Heart left ventricle (tissue), 16 donors: ENCODE measurements around the gene CACNA1E. TPM values are rescaled to one million over a fixed set of nuclear protein-coding genes. Genes with fewer than 3 reads are reported as not detected.

Experiments
- ATAC-seq, 4 donors: fragments of 200-7000 bp; cut with Tn5 transposase; one replicate each; pipeline ENCODE4 v1.9.1; 2020 to 2022; ENCODE audit warnings: moderate library complexity in 4 of 4, mild to moderate bottlenecking in 3 of 4, moderate number of reproducible peaks in 1 of 4
- DNase-seq, 5 donors: peaks; one replicate each; pipeline ENCODE4 v3.0.0-alpha.2; 2020
- H3K27ac ChIP-seq, 12 donors: fragments of 200-600 bp; sonication (generic) in 4 of 12; one replicate each; pipeline versions ENCODE4 v1.5.0 to v1.8.0; 2016 to 2022; ENCODE audit warnings: mild to moderate bottlenecking in 2 of 12
- H3K27me3 ChIP-seq, 9 donors: fragments of 200-600 bp; sonication (generic) in 2 of 9; one replicate each; pipeline versions ENCODE4 v1.5.1 to v1.8.0; 2016 to 2022; ENCODE audit warnings: mild to moderate bottlenecking in 3 of 9
- H3K36me3 ChIP-seq, 9 donors: fragments of 200-600 bp; sonication (generic) in 2 of 9; one replicate each; pipeline versions ENCODE4 v1.5.0 to v1.8.0; 2018 to 2022; ENCODE audit warnings: mild to moderate bottlenecking in 2 of 9
- H3K4me1 ChIP-seq, 12 donors: fragments of 200-600 bp; sonication (generic) in 4 of 12; one replicate each; pipeline versions ENCODE4 v1.5.0 to v1.8.0; 2016 to 2022; ENCODE audit warnings: mild to moderate bottlenecking in 3 of 12
- H3K4me3 ChIP-seq, 12 donors: fragments of 200-600 bp; sonication (generic) in 4 of 12; one replicate each; pipeline versions ENCODE4 v1.5.0 to v1.8.0; 2017 to 2022; ENCODE audit warnings: mild to moderate bottlenecking in 9 of 12, moderate library complexity in 4 of 12
- H3K9me3 ChIP-seq, 12 donors: fragments of 200-600 bp; sonication (generic) in 4 of 12; one replicate each; pipeline versions ENCODE4 v1.5.0 to v1.8.0; 2016 to 2022; ENCODE audit warnings: mild to moderate bottlenecking in 1 of 12
- POLR2A ChIP-seq, 2 donors: fragments of 450-650 bp; IDR thresholded peaks; one replicate each; pipeline ENCODE4 v1.6.1; 2017; ENCODE audit warnings: antibody characterized with exemption in 2 of 2, mild to moderate bottlenecking in 2 of 2, moderate library complexity in 2 of 2
- WGBS, 4 donors: extraction: QIAGEN DNeasy Blood & Tissue Kit in 2 of 4; methylation state at CpG; one replicate each; pipeline versions ENCODE4 v1.1.5 to v1.1.7; 2013 to 2018; 5-methylcytosine and 5-hydroxymethylcytosine counted together
- intact Hi-C, 10 donors: fragments of 100-400 bp; cut with DNase I; formaldehyde crosslinking; loops; one replicate each; pipeline versions ENCODE4 v1.11.1 to v1.14.2; 2022
- polyA plus RNA-seq, 2 donors: library from polyadenylated mRNA; stranded (reverse); fragments of 200-250 nt; gene quantifications; one replicate each; pipeline ENCODE4 v1.2.3, GENCODE V29; 2013
- total RNA-seq, 9 donors: library from RNA; depleted of rRNA in 2 of 9; stranded (reverse); fragments of >200 nt in 2 of 9; fragmentation: NEBNext Ultra II Directional in 3 of 9; extraction: Animal tissue kit (Norgen Biotek cat#: 25700) in 3 of 9; gene quantifications; one replicate each; pipeline versions ENCODE4 v1.1.0 to v1.2.4, GENCODE V29; 2016 to 2023
- TF ChIP-seq, protein P1 (sequence below), 12 donors: fragments of 200-600 bp; sonication (generic) in 4 of 12; IDR thresholded peaks; one replicate each; pipeline versions ENCODE4 v1.5.0 to v1.8.0; 2018 to 2022; ENCODE audit warnings: antibody characterized with exemption in 12 of 12, mild to moderate bottlenecking in 5 of 12
- donor health status: ischemic (EF 13 %, LVEDD 7.1; RV severe dilation, severe dysfunction).
- donor health status: healthy with polysubstance abuse.
- donor health status: DM: no; HTN: yes; CAD: no.
- donor health status: DM: no; HTN: no; CAD: no.
- donor health status: ischemic (EF 25% LVEDD 6.9; RV normal size, moderate dysfunction).
- donor health status: ischemic (EF 25% LVEDD 5.7; RV mildly dilated, moderate dysfunction).
- donor health status: healthy.
- donor health status: DM: yes; HTN: yes; CAD: no.
- donor health status: ischemic (EF 35%, LVEDD 5.7; RV mildly dilated, moderate dysfunction).
- donor health status: nonischemic (EF 11% LVEDD 7.7; RV severe dilation, severe dysfunction).
- donor health status: DM: yes; HTN: yes; CAD: no.
- donor health status: PGD.
- donor health status: ischemic (EF 29% LVEDD 5.4; RV normal size, mild dysfunction).
- donor health status: nonischemic (EF 23%, LVEDD 6.1; RV moderate dilation, normal function).

The CACNA1E gene
- total and polyA plus RNA-seq, 11 donors, result 0.02 to 1.9 (median 0.10) TPM

DNA sequence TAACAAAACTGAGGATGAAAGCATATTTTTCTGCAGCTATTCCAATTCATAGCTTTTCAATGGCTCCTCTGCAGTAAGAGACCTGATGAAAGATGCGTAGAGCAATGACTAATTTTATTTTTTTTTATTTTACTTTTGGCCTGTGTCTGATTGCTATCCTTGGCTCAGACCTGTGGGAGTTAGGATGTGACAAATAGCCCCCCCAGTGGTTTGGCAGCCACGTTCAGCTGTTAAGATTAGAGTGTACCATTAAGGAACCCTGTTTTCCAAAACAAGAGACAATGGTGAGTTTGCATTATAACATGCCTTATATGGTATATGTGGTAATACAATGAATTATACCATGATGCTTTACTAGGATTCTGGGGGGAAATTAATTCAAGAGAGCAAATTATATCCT is 264.7 kb downstream of the CACNA1E start:
- no peaks in the 10 kb centered on the region for H3K4me1 ChIP-seq
- peaks cover 0 to 7% (median 0%) of the 10 kb centered on the region in 9 donors for H3K27me3 ChIP-seq
- H3K4me3 ChIP-seq, result no peak overlapping the region
- WGBS, 4 donors, result 52 to 61% (median 54%) methylated on average over 2 of the region's 2 CpGs
- no peak for TF ChIP-seq POLR2A (IDR thresholded peaks at IDR 0.05)
- TF ChIP-seq, protein P1, sequence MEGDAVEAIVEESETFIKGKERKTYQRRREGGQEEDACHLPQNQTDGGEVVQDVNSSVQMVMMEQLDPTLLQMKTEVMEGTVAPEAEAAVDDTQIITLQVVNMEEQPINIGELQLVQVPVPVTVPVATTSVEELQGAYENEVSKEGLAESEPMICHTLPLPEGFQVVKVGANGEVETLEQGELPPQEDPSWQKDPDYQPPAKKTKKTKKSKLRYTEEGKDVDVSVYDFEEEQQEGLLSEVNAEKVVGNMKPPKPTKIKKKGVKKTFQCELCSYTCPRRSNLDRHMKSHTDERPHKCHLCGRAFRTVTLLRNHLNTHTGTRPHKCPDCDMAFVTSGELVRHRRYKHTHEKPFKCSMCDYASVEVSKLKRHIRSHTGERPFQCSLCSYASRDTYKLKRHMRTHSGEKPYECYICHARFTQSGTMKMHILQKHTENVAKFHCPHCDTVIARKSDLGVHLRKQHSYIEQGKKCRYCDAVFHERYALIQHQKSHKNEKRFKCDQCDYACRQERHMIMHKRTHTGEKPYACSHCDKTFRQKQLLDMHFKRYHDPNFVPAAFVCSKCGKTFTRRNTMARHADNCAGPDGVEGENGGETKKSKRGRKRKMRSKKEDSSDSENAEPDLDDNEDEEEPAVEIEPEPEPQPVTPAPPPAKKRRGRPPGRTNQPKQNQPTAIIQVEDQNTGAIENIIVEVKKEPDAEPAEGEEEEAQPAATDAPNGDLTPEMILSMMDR (IDR thresholded peaks at IDR 0.05), result no peak
- intact Hi-C loops, result loop anchor here in 1 of 10 donors (10.0 kb wide), 1 partner anchor 307 kb away; no protein-coding TSS in a partner anchor
- no peak for ATAC-seq
- no peak overlapping the region for H3K27ac ChIP-seq
- H3K36me3 ChIP-seq, result no peaks in the 10 kb centered on the region
- no peak for DNase-seq
- no peaks in the 10 kb centered on the region for H3K9me3 ChIP-seq

DNA sequence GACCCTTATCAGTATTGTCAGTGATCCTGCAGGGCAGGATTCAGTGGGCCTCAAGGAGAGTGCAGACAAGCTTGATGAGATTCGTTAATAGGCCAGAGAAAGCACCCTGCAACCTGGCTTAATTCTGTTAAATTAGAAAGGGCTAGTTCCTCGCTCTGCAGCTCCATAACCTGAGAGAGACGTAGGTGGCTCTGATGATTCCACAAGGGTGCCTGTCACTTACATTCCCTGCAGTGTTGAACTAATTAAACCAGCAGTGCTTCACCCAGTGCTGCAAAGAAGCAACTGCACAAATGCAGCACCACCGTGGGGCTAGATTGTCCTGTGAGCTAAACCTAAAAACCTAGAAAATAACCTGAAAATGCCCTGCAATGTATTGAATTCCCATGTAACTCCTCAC is 270.8 kb downstream of the CACNA1E start:
- H3K4me1 ChIP-seq, result no peaks in the 10 kb centered on the region
- 56 to 87% (median 64%) methylated on average over 4 of the region's 4 CpGs for WGBS, 4 donors
- no peaks in the 10 kb centered on the region for H3K36me3 ChIP-seq
- TF ChIP-seq, protein P1 (IDR thresholded peaks at IDR 0.05), result no peak
- no peak for TF ChIP-seq POLR2A (IDR thresholded peaks at IDR 0.05)
- H3K9me3 ChIP-seq, result no peaks in the 10 kb centered on the region
- H3K4me3 ChIP-seq, result no peak overlapping the region
- no peak for DNase-seq
- no peaks in the 10 kb centered on the region for H3K27me3 ChIP-seq
- H3K27ac ChIP-seq, result no peak overlapping the region
- intact Hi-C loops, result no loop called here
- no peak for ATAC-seq

DNA sequence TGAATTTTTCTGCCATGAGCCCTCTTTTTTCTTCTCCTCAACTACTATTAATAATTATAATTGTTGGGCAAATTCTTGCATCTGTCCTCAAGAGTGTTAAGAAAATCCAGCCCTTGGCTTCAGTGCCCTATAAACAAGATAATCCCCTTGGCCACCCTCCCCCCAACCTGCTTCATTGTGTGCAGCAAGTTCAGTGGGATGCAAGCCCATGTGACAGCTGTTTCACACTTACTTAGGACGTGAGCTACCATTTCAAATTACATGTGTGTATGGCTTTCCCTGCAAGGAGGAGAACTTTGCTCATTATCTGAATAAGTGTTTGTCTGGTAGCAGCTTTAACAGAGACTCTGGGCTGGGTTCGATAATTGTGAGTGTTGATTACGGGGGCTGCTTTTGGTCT is 276.2 kb downstream of the CACNA1E start:
- ATAC-seq, result no peak
- Histone ChIP-seq H3K27ac (no peak overlapping the region), H3K4me1 (no peaks in the 10 kb centered on the region), H3K27me3 (peaks cover 0 to 8% (median 0%) of the 10 kb centered on the region in 9 donors), H3K9me3 (no peaks in the 10 kb centered on the region), H3K4me3 (no peak overlapping the region), H3K36me3 (no peaks in the 10 kb centered on the region)
- 33 to 70% (median 55%) methylated on average over 3 of the region's 3 CpGs for WGBS, 4 donors
- no peak for TF ChIP-seq POLR2A (IDR thresholded peaks at IDR 0.05)
- TF ChIP-seq, protein P1 (IDR thresholded peaks at IDR 0.05), result no peak
- no peak for DNase-seq
- intact Hi-C loops, result no loop called here

DNA sequence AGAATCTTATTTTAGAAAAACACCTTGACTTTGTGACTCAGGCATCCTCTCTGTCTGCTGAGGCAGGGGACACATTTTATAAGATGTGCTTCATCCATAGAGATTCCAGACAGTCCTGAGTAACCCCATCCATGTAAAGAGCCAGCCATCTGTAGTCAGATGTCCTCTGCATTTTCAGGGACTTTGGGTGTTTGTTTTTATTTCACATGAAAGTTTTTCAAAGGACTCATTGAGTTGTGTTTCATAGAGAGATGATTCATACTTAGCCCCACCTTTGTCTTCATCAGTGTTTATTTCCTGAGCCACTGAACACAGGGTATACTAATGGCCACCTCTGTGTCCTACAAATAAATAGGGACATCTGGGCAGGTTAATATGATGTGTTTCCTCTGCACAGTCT is 280.4 kb downstream of the CACNA1E start:
- Histone ChIP-seq H3K27ac (no peak overlapping the region), H3K4me3 (no peak overlapping the region), H3K4me1 (no peaks in the 10 kb centered on the region), H3K36me3 (no peaks in the 10 kb centered on the region), H3K27me3 (peaks cover 0 to 8% (median 0%) of the 10 kb centered on the region in 9 donors), H3K9me3 (no peaks in the 10 kb centered on the region)
- ATAC-seq (no peak), DNase-seq (no peak)
- intact Hi-C loops, result no loop called here
- TF ChIP-seq, protein P1 (IDR thresholded peaks at IDR 0.05), result no peak
- no peak for TF ChIP-seq POLR2A (IDR thresholded peaks at IDR 0.05)
